ENCODE data around the gene RTN4RL2.

DNA sequence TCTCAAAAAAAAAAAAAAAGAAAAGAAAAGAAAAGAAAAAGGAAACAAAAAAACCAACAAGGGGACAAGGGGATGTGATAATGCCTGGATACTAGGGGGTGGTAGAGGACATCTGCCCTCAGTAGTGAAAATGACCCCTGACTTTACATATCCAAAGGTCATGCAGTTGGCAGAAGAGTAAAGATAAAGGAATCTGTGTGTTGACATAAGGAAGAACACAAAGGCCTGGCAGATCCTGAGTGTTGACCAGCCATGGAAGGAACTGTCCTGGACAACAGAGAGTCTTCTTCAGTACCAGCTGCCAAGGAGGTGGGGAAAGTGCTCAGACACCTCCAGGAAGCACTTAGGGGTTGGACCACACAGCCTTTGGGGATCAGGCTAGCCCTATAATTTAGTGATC lies 42.5 kb downstream of the RTN4RL2 start:
- TF ChIP-seq CTCF (IDR thresholded peaks at IDR 0.05): no peak
- TF ChIP-seq ZFX (IDR thresholded peaks at IDR 0.05; ENCODE audit: borderline replicate concordance): no peak

Data from 22Rv1 (cell line).